DMS 273 (cell line): ENCODE results near the gene C2orf15.
A peak's percentile ranks its signal among the peaks of the same experiment; 100 is the strongest.
"Not testable (repeated sequence)": the region's sequence is repeated elsewhere in the genome, so short reads cannot be mapped to it uniquely, and the experiment has no call there.

Experiments
- DNase-seq: peaks from one replicate; lab custom pipeline; 2025; ENCODE audit not compliant: unreplicated experiment; lab: John Stamatoyannopoulos, UW

C2orf15 gene, protein sequence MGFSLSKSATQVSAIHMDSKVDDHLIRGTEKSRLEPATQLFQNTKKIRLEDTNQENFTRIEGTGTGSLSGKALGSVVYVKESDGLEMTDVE

DNA sequence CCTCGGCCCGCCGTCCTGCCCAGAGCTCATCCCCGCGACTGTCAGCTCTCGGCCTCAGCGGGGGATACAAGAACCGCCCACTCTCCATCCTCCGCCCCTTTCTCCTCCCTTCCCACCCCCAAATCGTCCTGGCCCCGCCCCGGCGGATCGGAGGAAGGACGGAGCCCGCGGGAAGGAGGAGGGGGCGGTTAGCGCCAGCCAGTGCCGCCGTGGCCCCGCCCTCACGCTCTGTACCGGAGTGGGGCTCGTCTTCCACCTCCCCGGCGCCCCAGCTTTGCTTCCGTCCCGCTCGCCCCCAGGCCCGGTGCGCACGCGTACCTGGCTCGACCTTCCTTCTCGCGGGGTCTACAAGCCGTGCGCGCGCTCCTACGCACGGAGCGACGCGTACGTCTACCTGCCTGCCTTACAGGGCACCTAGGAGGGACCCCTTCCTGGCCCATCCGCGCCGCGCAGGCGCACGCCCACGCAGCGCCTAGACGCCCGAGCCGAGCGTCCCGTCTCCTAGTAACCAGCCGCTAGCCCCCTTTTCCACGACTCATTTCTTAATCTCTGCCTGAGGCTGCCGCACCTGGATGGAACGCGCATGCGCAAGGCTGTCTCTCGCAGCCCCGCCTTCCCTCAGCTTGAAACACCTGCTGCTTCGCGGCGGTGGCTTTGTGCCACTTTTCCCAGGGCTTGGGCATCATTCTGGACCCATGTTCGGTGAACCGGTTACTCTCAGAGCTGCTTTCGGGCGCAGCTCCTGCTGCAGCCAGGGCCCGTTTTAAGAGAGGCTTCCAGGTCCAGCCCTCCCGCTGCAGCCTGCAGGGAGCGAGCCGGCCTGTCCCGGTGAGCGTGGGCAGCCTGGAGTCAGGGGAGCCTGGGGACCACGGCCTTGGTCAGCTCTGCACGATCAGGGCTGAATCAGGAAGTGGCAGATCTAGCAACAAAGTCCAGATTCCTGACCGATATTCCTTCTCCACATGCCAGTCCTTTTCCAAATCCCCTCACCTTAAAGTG is at the start of gene C2orf15:
TSS of gene C2orf15 (plus strand) at position 598 of the 999 bp plus-strand sequence. CDS start 8,852 bp downstream, outside the sequence.
- peak; percentile 97 for DNase-seq

DNA sequence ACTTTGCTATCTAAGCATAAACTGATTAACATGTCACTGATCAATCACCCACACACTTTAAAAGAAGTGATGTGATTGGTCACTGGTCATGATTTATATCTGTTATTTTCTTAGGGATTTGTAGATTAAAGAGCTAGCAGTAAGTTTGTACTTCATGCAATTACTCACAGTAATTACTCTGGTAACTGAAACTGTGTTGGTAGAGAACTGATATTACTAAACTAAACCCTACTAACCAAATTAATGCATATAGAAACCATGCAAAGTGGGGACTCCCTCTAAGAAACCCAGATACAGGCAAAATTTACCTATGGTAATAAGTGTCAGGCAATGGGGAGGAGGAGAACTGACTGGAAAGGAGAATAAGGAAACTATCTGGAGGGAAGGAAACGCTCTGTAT is 44.8 kb upstream of the C2orf15 start:
- DNase-seq = no peak

DNA sequence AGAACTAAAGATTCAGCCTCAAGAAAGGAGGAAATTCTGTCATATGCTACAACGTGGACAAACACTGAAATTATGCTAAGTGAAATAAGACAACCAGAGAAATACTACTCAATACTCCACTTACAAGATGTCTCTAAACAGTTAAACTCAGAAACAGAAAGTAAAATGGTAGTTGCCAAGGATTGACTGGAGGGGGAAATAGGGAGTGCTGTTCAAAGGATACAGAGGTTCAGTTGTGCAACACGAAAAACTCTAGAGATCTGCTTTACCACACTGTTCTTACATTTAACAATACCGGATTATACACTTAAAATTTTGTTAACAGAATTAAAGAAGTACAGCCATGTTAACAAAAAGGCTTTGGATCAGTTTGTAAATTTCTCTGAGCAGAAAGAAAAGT is 39.8 kb upstream of the C2orf15 start:
- peak; percentile 11 for DNase-seq

DNA sequence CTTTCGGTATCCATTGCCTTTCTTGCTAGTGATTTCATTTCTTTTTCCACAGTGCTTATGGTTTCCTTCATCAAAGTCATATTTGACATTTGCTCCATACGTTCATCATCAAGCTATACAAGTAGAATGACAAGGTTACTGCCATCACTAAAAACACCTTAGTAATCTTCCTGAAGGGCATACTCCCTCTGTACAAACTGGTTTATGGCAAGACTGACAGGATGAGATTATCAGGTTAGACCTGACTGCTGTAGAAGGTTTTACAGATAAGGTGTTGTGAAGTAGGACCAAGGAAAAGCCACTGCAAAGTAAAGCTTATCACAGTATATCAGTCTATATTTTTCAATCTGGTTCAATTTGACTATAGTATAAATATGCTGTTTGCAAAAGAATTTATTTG is 37.5 kb upstream of the C2orf15 start:
- no peak for DNase-seq

DNA sequence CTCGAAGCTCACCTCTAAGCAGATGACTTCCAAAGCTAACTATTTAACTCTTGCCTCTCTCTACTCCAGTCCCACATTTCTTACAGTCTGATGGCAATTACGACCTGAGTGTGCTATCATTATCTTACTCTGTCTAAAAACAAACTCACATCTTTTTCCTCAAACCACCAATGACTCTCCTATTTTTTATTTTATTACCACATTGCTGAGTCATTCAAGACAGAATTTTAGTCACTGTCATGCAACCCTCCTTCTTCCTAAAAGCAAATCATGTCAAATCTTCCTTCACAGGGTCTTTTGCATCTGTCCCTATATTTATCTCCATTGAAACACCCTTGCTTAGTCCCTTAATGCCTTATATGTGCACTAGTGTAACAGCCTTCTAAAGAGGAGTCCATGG is 34.6 kb upstream of the C2orf15 start:
- no peak for DNase-seq

DNA sequence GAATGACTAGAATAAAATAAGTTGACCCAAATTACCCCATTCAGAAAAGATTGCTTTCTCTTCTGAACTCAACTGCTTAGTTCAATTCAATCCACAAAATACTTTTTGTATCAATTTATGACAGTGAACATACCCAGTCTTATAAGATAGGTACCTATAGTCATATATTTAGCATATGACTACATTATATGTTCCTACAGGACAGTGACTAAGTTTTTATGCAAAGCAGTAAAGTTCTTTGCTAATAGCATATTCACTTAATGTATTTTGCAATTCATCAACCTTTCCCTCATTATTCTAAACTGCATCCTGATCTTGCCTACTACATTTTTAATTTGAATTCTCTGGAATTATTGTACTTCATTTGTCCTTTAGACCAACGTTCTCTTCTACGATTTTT is 30.3 kb upstream of the C2orf15 start:
- no peak for DNase-seq

DNA sequence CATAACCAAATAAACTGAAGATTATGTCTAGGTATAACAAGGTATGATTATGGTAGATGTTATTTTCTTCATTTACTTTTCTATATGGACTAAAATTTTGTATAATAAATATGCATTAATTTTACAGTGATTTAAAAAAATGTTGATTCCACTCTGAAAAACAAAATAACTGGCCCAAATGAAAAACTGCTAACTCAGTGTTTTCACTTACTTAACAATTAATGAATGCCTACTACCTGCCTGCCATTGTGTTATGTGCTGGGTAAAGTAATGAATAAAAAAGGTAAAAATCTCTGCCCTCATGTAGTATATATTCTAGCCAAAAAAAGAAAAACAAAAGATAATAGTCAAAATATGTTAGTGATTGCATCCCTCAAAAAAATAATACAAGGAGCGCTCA is 29.6 kb upstream of the C2orf15 start:
- no peak for DNase-seq

DNA sequence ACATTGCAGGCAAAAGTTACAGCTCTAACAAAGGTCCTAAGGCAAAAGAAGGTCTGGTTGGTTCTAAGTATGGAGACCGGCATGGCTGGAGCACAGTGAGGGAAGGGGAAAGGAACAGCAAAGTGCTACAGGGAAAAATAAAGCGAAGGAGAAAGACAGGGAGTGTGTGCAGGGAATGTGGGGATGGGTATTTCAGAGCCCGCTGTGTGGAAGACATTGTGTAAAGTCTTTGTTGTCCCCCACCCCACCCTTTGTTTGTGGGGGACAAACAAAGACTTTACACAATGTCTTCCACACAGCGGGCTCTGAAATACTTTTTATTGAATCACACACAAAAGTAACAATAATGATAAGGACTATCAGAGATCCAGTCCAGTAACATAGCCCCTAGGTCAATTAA is 28.9 kb upstream of the C2orf15 start:
- DNase-seq = no peak

DNA sequence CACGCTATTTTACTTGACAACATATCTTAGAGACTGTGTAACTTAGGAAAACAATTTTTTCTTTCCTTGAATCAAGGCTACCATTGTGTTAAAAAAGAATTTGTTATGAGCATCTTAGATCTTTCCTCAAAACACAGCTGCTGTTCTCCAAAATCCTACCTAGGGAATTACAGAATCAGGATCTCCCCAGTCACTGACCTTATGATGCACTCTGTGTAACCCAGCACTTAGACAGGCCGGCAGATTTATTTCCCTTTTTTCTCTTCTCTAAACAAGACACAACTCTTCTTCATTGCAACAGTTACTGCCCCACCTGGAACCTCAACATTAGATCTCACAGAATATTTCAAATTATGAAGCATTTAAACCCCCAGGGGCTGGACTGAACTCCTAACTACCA is 13.5 kb upstream of the C2orf15 start:
- no peak for DNase-seq

DNA sequence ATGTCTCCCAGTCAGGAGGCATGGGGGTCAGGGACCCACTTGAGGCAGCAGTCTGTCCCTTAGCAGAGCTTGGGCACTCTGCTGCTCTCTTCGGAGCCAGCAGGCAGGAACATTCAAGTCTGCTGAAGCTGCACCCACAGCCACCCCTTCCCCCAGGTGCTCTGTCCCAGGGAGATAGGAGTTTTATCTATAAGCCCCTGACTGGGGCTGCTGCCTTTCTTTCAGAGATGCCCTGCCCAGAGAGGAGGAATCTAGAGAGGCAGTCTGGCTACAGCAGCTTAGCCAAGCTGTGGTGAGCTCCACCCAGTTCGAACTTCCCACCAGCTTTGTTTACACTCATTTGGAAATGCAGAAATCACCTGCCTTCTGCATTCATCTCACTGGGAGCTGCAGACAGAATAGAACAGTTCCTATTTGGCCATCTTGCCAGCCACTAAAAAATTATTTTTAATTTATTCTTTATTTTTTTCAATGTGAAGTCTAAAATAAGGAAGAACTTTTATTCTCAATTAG is 6.4 kb upstream of the C2orf15 start:
- DNase-seq = not testable (repeated sequence)

DNA sequence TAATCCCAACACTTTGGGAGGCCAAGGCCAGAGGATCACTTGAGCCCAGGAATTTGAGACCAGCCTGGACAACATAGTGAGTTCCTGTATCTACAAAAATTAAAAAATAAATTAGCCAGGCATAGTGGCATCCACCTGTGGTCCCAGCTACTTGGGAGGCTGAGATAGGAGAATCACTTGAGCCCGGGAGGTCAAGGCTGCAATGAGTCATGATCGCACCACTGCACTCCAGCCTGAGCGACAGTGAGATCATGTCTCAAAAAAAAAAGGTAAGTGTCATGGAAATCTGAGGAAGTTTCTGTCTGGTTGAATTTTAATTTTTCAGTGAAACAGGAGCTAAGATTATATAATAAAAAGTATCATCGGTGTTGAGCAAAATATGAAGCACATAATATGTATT is 2.5 kb upstream of the C2orf15 start:
- DNase-seq = no peak

DNA sequence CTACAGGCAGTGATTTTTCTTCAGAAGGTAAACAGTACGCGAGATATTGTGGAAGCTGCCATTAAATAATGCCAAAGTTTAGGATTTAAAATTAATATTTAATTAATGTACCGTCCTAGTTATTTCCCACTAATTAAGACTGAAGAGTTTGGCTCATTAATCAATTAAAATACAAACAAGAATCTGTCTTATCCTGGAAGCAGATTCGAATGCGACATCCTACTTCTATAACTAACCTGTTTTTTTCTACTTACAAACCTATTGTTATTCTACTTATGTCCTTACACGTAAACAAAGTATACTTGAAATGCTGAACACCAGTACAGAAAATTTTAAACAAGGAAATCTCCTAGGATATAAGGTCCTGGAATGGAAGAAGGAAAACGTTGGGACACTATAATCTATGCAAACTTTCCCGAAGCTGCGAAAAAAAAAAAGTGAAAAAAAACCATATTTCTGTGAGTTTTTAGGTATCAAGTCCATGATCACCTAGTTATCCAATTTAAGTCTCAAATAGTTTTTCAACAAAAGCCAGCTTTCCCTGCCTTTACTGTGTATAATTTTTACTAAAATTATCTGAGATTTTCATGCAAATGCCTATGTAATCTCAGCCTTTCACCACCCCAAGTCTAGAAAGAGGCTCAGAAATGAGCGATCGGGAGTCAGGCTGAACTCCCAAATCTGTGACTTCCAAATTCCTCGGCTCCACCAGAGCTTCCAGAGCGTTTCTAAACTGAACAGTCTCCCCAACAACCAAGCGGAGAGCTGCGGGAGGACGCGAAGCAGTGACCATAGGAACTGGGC is 1.2 kb upstream of the C2orf15 start:
- no peak for DNase-seq

DNA sequence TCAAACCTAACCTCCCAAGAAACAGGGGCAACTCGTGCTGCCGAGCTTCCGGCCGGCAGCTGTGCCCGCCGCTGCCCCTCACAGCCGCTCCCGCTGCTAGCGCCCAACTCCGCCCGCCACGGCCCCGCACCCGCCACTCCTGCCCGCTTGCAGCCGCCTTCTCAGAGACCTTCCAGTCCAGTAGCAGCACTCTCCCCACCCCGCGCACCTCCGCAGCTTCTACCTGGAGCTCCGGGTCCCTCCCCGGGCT is 722 bp upstream of the C2orf15 start:
- peak; percentile 88 for DNase-seq

DNA sequence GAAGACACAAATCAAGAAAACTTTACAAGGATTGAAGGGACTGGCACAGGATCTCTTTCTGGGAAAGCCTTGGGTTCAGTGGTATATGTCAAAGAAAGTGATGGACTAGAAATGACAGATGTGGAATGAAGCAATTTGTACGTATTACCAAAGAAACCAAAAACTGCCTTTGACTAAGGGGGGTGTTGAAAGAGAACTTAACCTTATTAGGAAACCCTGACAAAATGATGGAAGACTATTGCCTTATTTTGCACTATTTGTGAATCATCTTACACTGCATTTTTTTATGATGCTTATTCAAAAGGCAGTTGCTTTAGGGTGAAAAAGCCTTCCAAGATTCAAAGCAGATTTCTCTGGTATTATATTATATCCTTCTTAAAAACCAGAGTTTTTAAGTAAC is 9.2 kb downstream of the C2orf15 start:
- DNase-seq = no peak

DNA sequence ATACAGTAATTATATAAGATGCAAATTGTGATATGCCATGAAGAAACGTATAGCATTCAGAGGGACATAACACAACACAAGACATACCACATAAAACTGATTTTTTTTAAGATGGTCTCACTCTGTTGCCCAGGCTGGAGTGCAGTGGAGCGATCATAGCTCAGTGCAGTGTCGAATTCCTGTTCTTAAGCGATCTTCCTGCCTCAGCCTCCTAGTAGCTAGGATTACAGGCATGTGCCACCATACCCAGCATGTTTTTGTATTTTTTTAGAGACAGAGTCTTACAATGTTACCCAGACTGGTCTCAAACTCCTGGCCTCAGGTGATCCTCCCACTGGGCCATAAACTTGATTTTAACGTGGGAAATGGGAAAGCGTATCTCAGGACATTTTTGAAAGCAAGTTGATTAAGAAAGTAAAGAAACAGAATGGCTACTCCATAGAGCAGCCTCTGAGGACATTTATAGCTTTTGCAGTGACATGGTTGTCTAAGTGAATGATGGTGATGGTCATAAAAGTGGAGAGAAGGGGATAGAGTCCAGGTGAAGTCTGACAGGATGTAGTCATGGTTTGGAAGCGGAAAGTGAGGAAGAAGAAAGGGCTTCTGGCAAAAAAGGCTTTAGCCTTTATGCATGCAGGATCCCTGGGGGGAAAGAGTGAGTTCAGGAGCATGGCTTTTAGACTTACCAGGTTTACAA is 10.8 kb downstream of the C2orf15 start:
- DNase-seq = no peak

DNA sequence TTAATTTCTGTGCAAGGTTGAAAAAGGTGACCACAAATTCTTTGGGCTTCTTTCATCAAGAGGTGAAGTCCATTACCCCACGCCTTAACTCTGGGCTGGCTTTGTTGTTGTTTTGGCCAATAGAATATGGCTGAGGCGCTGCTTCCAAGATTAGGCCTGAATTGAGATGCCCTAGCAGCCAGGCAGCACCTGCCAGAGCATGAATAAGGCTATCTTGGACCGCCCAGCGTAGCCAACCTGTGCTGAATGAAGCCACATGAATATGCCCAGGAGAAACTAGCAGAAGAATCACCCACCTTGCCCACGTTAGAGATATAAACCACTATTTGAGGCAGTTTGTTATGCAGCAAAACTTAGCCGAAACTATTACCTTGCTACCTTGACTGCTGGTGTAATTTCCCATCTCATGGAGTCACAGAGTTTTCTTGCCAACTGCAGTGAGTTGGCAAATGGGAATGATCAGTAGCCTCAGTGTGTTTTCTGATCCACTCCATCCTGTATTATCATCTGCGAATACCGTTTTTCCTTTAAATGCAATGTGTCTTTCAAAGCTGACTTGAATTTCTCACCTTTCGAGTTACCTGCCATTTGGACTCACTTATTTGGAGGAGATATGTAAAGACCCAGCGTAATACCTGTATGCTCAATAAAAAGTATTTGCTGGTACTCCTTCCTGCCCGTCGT is 12.6 kb downstream of the C2orf15 start:
- peak; percentile 34 for DNase-seq

DNA sequence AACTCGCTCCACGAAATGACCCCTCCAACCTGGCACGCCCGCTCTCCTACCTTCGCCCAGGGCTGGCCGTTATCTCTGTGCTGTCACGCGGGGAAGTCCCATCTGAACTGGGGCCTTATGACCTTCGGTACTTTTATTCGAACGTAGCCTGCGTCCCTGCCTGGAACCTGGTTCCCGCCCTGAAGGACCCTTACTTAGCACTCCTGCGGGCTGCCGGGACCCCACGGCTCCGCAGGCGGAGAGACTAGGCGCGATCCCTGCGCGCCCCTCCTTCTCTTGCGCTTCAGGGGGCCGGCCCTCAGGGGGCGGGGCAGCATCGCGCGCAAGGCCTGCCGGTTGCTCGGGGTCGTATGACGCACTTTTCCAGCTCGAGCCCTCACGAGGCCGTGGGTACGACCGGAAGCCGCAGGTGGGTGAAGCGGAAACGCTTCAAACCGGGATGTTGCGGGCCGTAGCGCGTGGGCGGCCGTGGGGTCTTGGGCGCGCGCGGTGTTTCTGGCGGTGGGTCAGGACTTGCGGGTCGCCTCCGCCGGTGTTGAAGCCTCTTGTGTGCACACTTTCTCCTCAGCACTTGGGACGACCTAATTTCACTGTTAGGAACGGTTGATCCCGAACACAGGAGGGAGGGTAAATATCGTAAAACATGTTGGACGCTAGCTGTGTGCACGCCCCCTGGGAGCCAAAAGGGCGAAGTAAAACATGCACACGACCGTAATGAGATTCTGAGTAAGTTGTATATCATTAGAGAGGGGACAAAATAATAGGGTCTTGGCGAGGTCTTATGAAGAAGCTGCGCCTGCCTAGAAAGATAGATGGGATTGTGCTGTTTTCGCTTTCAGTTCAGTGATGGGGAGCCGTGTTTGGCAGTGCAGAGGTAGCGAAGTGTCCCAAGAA is 13.4 kb downstream of the C2orf15 start, which contains the start of the genes LIPT1 and TSGA10:
TSS of gene LIPT1 (plus strand) at position 325 of the 894 bp plus-strand sequence. CDS start 6,991 bp downstream, outside the sequence.
TSS of gene TSGA10 (minus strand) at position 300 of the 894 bp plus-strand sequence. CDS start 45,503 bp downstream, outside the sequence.
- peak; percentile 96 for DNase-seq

DNA sequence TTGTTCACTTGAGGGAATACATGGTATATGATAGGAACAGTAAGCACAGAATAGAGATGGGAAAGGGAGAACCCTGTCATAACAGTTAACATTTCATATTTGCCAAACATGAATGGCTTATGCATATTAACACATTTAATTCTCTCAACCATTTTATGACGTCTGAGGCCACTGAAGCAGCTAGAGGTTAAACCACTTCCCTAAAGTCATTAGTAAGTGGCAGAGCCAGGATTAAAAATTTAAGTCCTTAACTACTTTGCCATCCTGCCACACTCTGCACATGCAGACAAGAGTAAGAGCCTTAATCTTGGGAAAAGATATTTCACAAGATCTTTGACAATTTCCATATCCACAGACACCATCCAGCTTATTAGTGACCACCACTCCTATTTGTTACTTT is 15.4 kb downstream of the C2orf15 start:
- DNase-seq = no peak

DNA sequence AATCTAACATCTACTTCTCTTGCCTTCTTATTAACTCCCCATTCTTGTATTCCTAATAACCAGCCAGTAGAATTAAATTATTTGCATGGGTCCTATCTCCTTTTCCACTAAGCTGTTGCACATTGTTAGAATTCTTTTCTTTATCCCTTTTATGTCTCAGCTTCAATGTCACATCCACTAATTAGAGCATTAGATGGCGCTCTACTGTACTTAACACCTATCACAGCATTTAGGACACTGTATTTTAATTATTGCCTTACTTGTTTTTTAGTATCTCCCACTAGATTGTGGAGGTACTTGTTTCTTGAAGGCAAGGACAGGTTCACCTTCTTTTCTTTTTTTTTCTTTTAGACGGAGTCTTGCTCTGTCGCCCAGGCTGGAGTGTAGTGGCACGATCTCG is 17.1 kb downstream of the C2orf15 start:
- DNase-seq = no peak
